ENCODE measurements around the gene APOF.

Gene APOF

GRCh38 chr12:56317675-56318074 is 45.0 kb downstream of the APOF start:
- no peak overlapping the region for H3K9ac ChIP-seq (ENCODE audit: low read length in 5 of 5)
- no peak overlapping the region for H3K27ac ChIP-seq (ENCODE audit: low read depth, low read length)
- peaks cover 5 to 22% (median 18%) of the 10 kb centered on the region in 5 donors for H3K4me1 ChIP-seq (ENCODE audit: control insufficient read depth in 5 of 5, insufficient read depth in 5 of 5, low read length in 5 of 5)
- H3K4me3 ChIP-seq (ENCODE audit: low read depth in 1 of 5, low read length in 5 of 5) = no peak overlapping the region
- no peaks in the 10 kb centered on the region for H3K27me3 ChIP-seq (ENCODE audit: control insufficient read depth in 5 of 5, insufficient read depth in 4 of 5, low read length in 5 of 5)
- H3K36me3 ChIP-seq (ENCODE audit: control insufficient read depth in 5 of 5, insufficient read depth in 5 of 5, low read length in 5 of 5) = peaks cover 19 to 42% (median 27%) of the 10 kb centered on the region in 5 donors
- no peaks in the 10 kb centered on the region for H3K9me3 ChIP-seq (ENCODE audit: control insufficient read depth in 5 of 5, low read length in 5 of 5)

GRCh38 chr12:56315622-56316473 is 46.8 kb downstream of the APOF start, which contains the start of gene CNPY2:
TSS of gene CNPY2 (minus strand) at chr12:56315988. CDS start at chr12:56315217, 771 bp downstream.
- Histone ChIP-seq H3K9ac (ENCODE audit: low read length in 5 of 5) (peak within 1 kb of the TSS; percentile 75 to 100 (median 95)), H3K4me1 (ENCODE audit: control insufficient read depth in 5 of 5, insufficient read depth in 5 of 5, low read length in 5 of 5) (peaks cover 5 to 22% (median 18%) of the 10 kb centered on the region in 5 donors), H3K27me3 (ENCODE audit: control insufficient read depth in 5 of 5, insufficient read depth in 4 of 5, low read length in 5 of 5) (no peaks in the 10 kb centered on the region), H3K4me3 (ENCODE audit: low read depth in 1 of 5, low read length in 5 of 5) (peak within 1 kb of the TSS; percentile 96 to 99 (median 99)), H3K9me3 (ENCODE audit: control insufficient read depth in 5 of 5, low read length in 5 of 5) (no peaks in the 10 kb centered on the region), H3K27ac (ENCODE audit: low read depth, low read length) (peak within 1 kb of the TSS; percentile 88), H3K36me3 (ENCODE audit: control insufficient read depth in 5 of 5, insufficient read depth in 5 of 5, low read length in 5 of 5) (peaks cover 14 to 39% (median 21%) of the 10 kb centered on the region in 5 donors)

GRCh38 chr12:56315249-56315621 is 47.4 kb downstream of the APOF start:
- peaks cover 5 to 22% (median 18%) of the 10 kb centered on the region in 5 donors for H3K4me1 ChIP-seq (ENCODE audit: control insufficient read depth in 5 of 5, insufficient read depth in 5 of 5, low read length in 5 of 5)
- peak overlapping the region; percentile 88 for H3K27ac ChIP-seq (ENCODE audit: low read depth, low read length)
- peaks cover 18 to 41% (median 27%) of the 10 kb centered on the region in 5 donors for H3K36me3 ChIP-seq (ENCODE audit: control insufficient read depth in 5 of 5, insufficient read depth in 5 of 5, low read length in 5 of 5)
- H3K9ac ChIP-seq (ENCODE audit: low read length in 5 of 5) = peak overlapping the region; percentile 75 to 100 (median 95)
- H3K9me3 ChIP-seq (ENCODE audit: control insufficient read depth in 5 of 5, low read length in 5 of 5) = no peaks in the 10 kb centered on the region
- H3K27me3 ChIP-seq (ENCODE audit: control insufficient read depth in 5 of 5, insufficient read depth in 4 of 5, low read length in 5 of 5) = no peaks in the 10 kb centered on the region
- peak overlapping the region; percentile 96 to 99 (median 99) for H3K4me3 ChIP-seq (ENCODE audit: low read depth in 1 of 5, low read length in 5 of 5)

- Histone ChIP-seq H3K4me3 (ENCODE audit: low read depth in 1 of 5, low read length in 5 of 5) (no peak overlapping the region), H3K36me3 (ENCODE audit: control insufficient read depth in 5 of 5, insufficient read depth in 5 of 5, low read length in 5 of 5) (peaks cover 11 to 50% (median 20%) of the 10 kb centered on the region in 5 donors), H3K27me3 (ENCODE audit: control insufficient read depth in 5 of 5, insufficient read depth in 4 of 5, low read length in 5 of 5) (no peaks in the 10 kb centered on the region), H3K9me3 (ENCODE audit: control insufficient read depth in 5 of 5, low read length in 5 of 5) (no peaks in the 10 kb centered on the region), H3K27ac (ENCODE audit: low read depth, low read length) (no peak overlapping the region), H3K4me1 (ENCODE audit: control insufficient read depth in 5 of 5, insufficient read depth in 5 of 5, low read length in 5 of 5) (peaks cover 5 to 15% (median 13%) of the 10 kb centered on the region in 5 donors), H3K9ac (ENCODE audit: low read length in 5 of 5) (no peak overlapping the region)
These were observed 51.7 kb downstream of the APOF start for GRCh38 chr12:56311003-56311402.
